Left lung (tissue), 10 donors: ENCODE results near the gene GPR142. TPM values are rescaled to one million over a fixed set of nuclear protein-coding genes. Genes with fewer than 3 reads are reported as not detected.
A peak's percentile ranks its signal among the peaks of the same experiment; 100 is the strongest.

Experiments used
- ATAC-seq: fragments of 200-7000 bp; cut with Tn5 transposase; one replicate; pipeline ENCODE4 v1.9.1; 2020; ENCODE audit warnings: moderate library complexity
- DNase-seq, 4 donors: peaks; one replicate each; pipeline ENCODE4 v3.0.0-alpha.2; 2013 to 2020
- H3K27ac ChIP-seq, 2 donors: fragments of 200-600 bp; sonication (generic) in 1 of 2; one replicate each; pipeline versions ENCODE4 v1.5.0 to v1.8.0; 2020 to 2021
- H3K27me3 ChIP-seq, 2 donors: fragments of 200-600 bp; sonication (generic) in 1 of 2; one replicate each; pipeline versions ENCODE4 v1.5.0 to v1.8.0; 2020 to 2021
- H3K36me3 ChIP-seq, 2 donors: fragments of 200-600 bp; sonication (generic) in 1 of 2; one replicate each; pipeline versions ENCODE4 v1.5.0 to v1.8.0; 2020 to 2021
- H3K4me1 ChIP-seq, 2 donors: fragments of 200-600 bp; one replicate each; pipeline ENCODE4 v1.8.0; 2021
- H3K4me3 ChIP-seq, 2 donors: fragments of 200-600 bp; sonication (generic) in 1 of 2; one replicate each; pipeline versions ENCODE4 v1.5.0 to v1.8.0; 2020 to 2021; ENCODE audit warnings: mild to moderate bottlenecking in 1 of 2
- H3K9me3 ChIP-seq, 2 donors: fragments of 200-600 bp; sonication (generic) in 1 of 2; one replicate each; pipeline versions ENCODE4 v1.5.0 to v1.8.0; 2020 to 2021
- CTCF ChIP-seq, 2 donors: fragments of 200-600 bp; sonication (generic) in 1 of 2; IDR thresholded peaks; one replicate each; pipeline versions ENCODE4 v1.5.0 to v1.8.0; 2021; ENCODE audit warnings: antibody characterized with exemption in 2 of 2
- intact Hi-C, 2 donors: fragments of 100-400 bp; cut with DNase I; formaldehyde crosslinking; loops; one replicate each; pipeline versions ENCODE4 v1.11.2 to v1.14.2; 2022
- polyA plus RNA-seq, 6 donors: library from polyadenylated mRNA; unstranded; fragments of 120-200 nt; gene quantifications; one replicate each; pipeline ENCODE4 v1.2.1, GENCODE V29; 2013; ENCODE audit not compliant: insufficient read length in 6 of 6
- total RNA-seq, 2 donors: library from RNA; stranded (reverse); fragmentation: NEBNext Ultra II Directional; extraction: Animal tissue kit (Norgen Biotek cat#: 25700); gene quantifications; one replicate each; pipeline ENCODE4 v1.2.1, GENCODE V29; 2021
- donor health status: DM: no; HTN: yes; CAD: no.
- donor health status: DM: no; HTN: no; CAD: no.

Gene GPR142
- total and polyA plus RNA-seq, 8 donors: 0.08 TPM; not detected in 6

GRCh38 chr17:74326506-74326905 lies 40.8 kb upstream of the GPR142 start:
- intact Hi-C loops: no loop called here
- peak overlapping the region; percentile 7 to 21 for H3K4me3 ChIP-seq
- no peak for ATAC-seq

GRCh38 chr17:74328487-74328886 lies 38.8 kb upstream of the GPR142 start:
- peaks cover 6 to 18% of the 10 kb centered on the region in 2 donors for H3K4me1 ChIP-seq
- H3K27me3 ChIP-seq: peaks cover 20 to 77% of the 10 kb centered on the region in 2 donors
- H3K4me3 ChIP-seq: no peak overlapping the region
- ATAC-seq (no peak), DNase-seq (no peak)
- no peaks in the 10 kb centered on the region for H3K9me3 ChIP-seq
- no peaks in the 10 kb centered on the region for H3K36me3 ChIP-seq
- no peak overlapping the region for H3K27ac ChIP-seq
- intact Hi-C loops: no loop called here
- TF ChIP-seq CTCF (IDR thresholded peaks at IDR 0.05): no peak

More at GRCh38 chr17:74326506-74326905, 40.8 kb upstream of the GPR142 start:
- H3K27ac ChIP-seq: no peak overlapping the region
- TF ChIP-seq CTCF (IDR thresholded peaks at IDR 0.05): no peak
- no peaks in the 10 kb centered on the region for H3K36me3 ChIP-seq
- no peak for DNase-seq
- peaks cover 6 to 18% of the 10 kb centered on the region in 2 donors for H3K4me1 ChIP-seq
- H3K9me3 ChIP-seq: no peaks in the 10 kb centered on the region
- peaks cover 20 to 78% of the 10 kb centered on the region in 2 donors for H3K27me3 ChIP-seq

GRCh38 chr17:74329378-74329777 lies 37.9 kb upstream of the GPR142 start:
- H3K4me1 ChIP-seq: peaks cover 6 to 18% of the 10 kb centered on the region in 2 donors
- ATAC-seq: no peak

GRCh38 chr17:74330446-74330845 lies 36.9 kb upstream of the GPR142 start:
- Histone ChIP-seq H3K27ac (no peak overlapping the region), H3K4me3 (no peak overlapping the region), H3K4me1 (peaks cover 6 to 12% of the 10 kb centered on the region in 2 donors), H3K27me3 (peaks cover 17 to 60% of the 10 kb centered on the region in 2 donors), H3K36me3 (no peaks in the 10 kb centered on the region), H3K9me3 (peaks cover 0 to 2% of the 10 kb centered on the region in 2 donors)
- ATAC-seq: no peak
- intact Hi-C loops: no loop called here
- no peak for DNase-seq
- no peak for TF ChIP-seq CTCF (IDR thresholded peaks at IDR 0.05)

More at GRCh38 chr17:74329378-74329777, 37.9 kb upstream of the GPR142 start:
- no peaks in the 10 kb centered on the region for H3K36me3 ChIP-seq
- no peak for TF ChIP-seq CTCF (IDR thresholded peaks at IDR 0.05)
- H3K4me3 ChIP-seq: no peak overlapping the region
- H3K27ac ChIP-seq: no peak overlapping the region
- H3K9me3 ChIP-seq: peaks cover 0 to under 1% of the 10 kb centered on the region in 2 donors
- H3K27me3 ChIP-seq: peaks cover 20 to 71% of the 10 kb centered on the region in 2 donors
- intact Hi-C loops: no loop called here
- DNase-seq: no peak

GRCh38 chr17:74332017-74332650 lies 35.2 kb upstream of the GPR142 start:
- Histone ChIP-seq H3K27me3 (peaks cover under 1 to 43% of the 10 kb centered on the region in 2 donors), H3K4me1 (no peaks in the 10 kb centered on the region), H3K36me3 (no peaks in the 10 kb centered on the region), H3K27ac (no peak overlapping the region), H3K4me3 (no peak overlapping the region), H3K9me3 (peaks cover 0 to 2% of the 10 kb centered on the region in 2 donors)
- ATAC-seq: no peak
- TF ChIP-seq CTCF (IDR thresholded peaks at IDR 0.05): no peak
- intact Hi-C loops: no loop called here
- no peak for DNase-seq
